SK-N-SH treated with all-trans-retinoic acid at 6 μM for 48 hours (cell line): ENCODE results near the gene LRP2.

ENCODE experiments used
- ATAC-seq: fragments of 200-7000 bp; cut with Tn5 transposase; 3 replicates; pipeline ENCODE4 v1.9.1; 2020; ENCODE audit warnings: mild to moderate bottlenecking, moderate library complexity
- ARNTL ChIP-seq: fragments of 450-650 bp; formaldehyde crosslinking; IDR thresholded peaks from 2 replicates; pipeline ENCODE4 v1.5.0; 2020; ENCODE audit warnings: low read depth, mild to moderate bottlenecking, moderate library complexity, borderline replicate concordance
- BACH2 ChIP-seq: fragments of 250-450 bp; sonication (Bioruptor Pico); IDR thresholded peaks from 2 replicates; pipeline ENCODE4 v1.9.0; 2021; ENCODE audit warnings: mild to moderate bottlenecking, borderline replicate concordance
- CSDC2 ChIP-seq: fragments of 250-450 bp; sonication (Bioruptor Pico); IDR thresholded peaks from 2 replicates; pipeline ENCODE4 v1.5.0; 2020; ENCODE audit warnings: mild to moderate bottlenecking, moderate library complexity
- ESRRG ChIP-seq: fragments of 250-450 bp; sonication (Bioruptor Pico); IDR thresholded peaks from 2 replicates; pipeline ENCODE4 v1.6.1; 2021; ENCODE audit warnings: mild to moderate bottlenecking
- GLIS3 ChIP-seq: fragments of 250-450 bp; sonication (Bioruptor Pico); IDR thresholded peaks from 2 replicates; pipeline ENCODE4 v1.5.0; 2020; ENCODE audit warnings: mild to moderate bottlenecking, moderate library complexity
- ISL1 ChIP-seq: fragments of 250-450 bp; sonication (Bioruptor Pico); IDR thresholded peaks from 2 replicates; pipeline ENCODE4 v2.1.2; 2022; ENCODE audit warnings: mild to moderate bottlenecking, moderate library complexity
- OSR1 ChIP-seq: fragments of 250-450 bp; sonication (Bioruptor Pico); IDR thresholded peaks from 2 replicates; pipeline ENCODE4 v1.8.0; 2022; ENCODE audit warnings: moderate library complexity, mild to moderate bottlenecking, inconsistent platforms
- PPARA ChIP-seq: fragments of 250-450 bp; sonication (Bioruptor Pico); IDR thresholded peaks from 2 replicates; pipeline ENCODE4 v1.5.0; 2020; ENCODE audit warnings: mild to moderate bottlenecking, borderline replicate concordance
- RARB ChIP-seq: fragments of 250-450 bp; sonication (Bioruptor Pico); IDR thresholded peaks from 2 replicates; pipeline ENCODE4 v1.8.0; 2021; ENCODE audit warnings: mild to moderate bottlenecking, moderate library complexity
- SNAI2 ChIP-seq: fragments of 250-450 bp; sonication (Bioruptor Pico); IDR thresholded peaks from 2 replicates; pipeline ENCODE4 v1.5.0; 2020; ENCODE audit warnings: mild to moderate bottlenecking, moderate library complexity
- TCF4 ChIP-seq: fragments of 250-450 bp; sonication (Bioruptor Pico); IDR thresholded peaks from 2 replicates; pipeline ENCODE4 v1.8.0; 2021; ENCODE audit warnings: mild to moderate bottlenecking, moderate library complexity, borderline replicate concordance
- TOX ChIP-seq: fragments of 250-450 bp; sonication (Bioruptor Pico); IDR thresholded peaks from 2 replicates; pipeline ENCODE4 v1.8.0; 2021; ENCODE audit warnings: mild to moderate bottlenecking, moderate library complexity, borderline replicate concordance
- ZFP30 ChIP-seq: fragments of 450-650 bp; formaldehyde crosslinking; IDR thresholded peaks from 2 replicates; pipeline ENCODE4 v1.5.0; 2022; ENCODE audit warnings: mild to moderate bottlenecking, moderate library complexity
- ZNF565 ChIP-seq: fragments of 450-650 bp; formaldehyde crosslinking; conservative IDR thresholded peaks from 2 replicates; pipeline ENCODE4 v1.5.0; 2020; ENCODE audit warnings: low read depth, mild to moderate bottlenecking, moderate library complexity
- ZNF70 ChIP-seq: fragments of 450-650 bp; formaldehyde crosslinking; IDR thresholded peaks from 2 replicates; pipeline ENCODE4 v1.5.0; 2020; ENCODE audit warnings: mild to moderate bottlenecking, moderate library complexity
- ZNF8 ChIP-seq: fragments of 450-650 bp; formaldehyde crosslinking; IDR thresholded peaks from 2 replicates; pipeline ENCODE4 v1.5.0; 2020; ENCODE audit warnings: mild to moderate bottlenecking, moderate library complexity
- TF ChIP-seq, protein P1 (sequence below): fragments of 250-450 bp; sonication (Bioruptor Pico); IDR thresholded peaks from 2 replicates; pipeline ENCODE4 v1.8.0; 2020; ENCODE audit warnings: mild to moderate bottlenecking, moderate library complexity, borderline replicate concordance
- TF ChIP-seq, protein P2 (sequence below): fragments of 250-450 bp; sonication (Bioruptor Pico); IDR thresholded peaks from 2 replicates; pipeline ENCODE4 v1.5.1; 2021; ENCODE audit warnings: mild to moderate bottlenecking, moderate library complexity
- TF ChIP-seq, protein P3 (sequence below): fragments of 250-450 bp; sonication (Bioruptor Pico); IDR thresholded peaks from 2 replicates; pipeline ENCODE4 v1.5.1; 2020; ENCODE audit warnings: low read depth, mild to moderate bottlenecking, moderate library complexity
- TF ChIP-seq, protein P4 (sequence below): fragments of 250-450 bp; sonication (Bioruptor Pico); IDR thresholded peaks from 2 replicates; pipeline ENCODE4 v1.5.0; 2020; ENCODE audit warnings: mild to moderate bottlenecking, moderate library complexity
- TF ChIP-seq, protein P5 (sequence below): fragments of 250-450 bp; sonication (Bioruptor Pico); IDR thresholded peaks from 2 replicates; pipeline ENCODE4 v1.8.0; 2021; ENCODE audit warnings: low read depth, mild to moderate bottlenecking, moderate library complexity, borderline replicate concordance

LRP2 gene

DNA sequence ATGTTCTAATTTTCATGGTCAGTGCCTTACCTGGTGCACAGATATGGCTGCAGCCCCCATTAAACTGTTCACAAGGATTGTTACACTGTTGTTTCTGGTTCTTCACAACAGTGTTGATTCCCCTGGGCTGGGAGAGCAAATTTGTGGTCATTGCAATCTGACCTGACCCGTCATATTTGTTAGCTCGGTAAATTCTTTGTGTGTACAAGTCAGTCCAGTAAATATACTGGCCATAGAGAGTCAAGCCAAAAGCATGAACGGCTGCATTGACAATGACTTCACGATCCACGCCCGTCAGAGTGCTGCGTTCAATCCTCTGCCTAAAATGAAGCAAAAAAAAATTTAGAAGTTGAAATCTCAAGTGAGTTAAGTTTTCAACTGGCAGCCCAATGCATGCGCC is 158.4 kb downstream of the LRP2 start:
- TF ChIP-seq TOX (CRISPR knock-in tag) (no peak), ARNTL (no peak), CSDC2 (no peak), ESRRG (no peak), ZFP30 (CRISPR knock-in tag) (no peak), RARB (CRISPR knock-in tag) (no peak), GLIS3 (CRISPR knock-in tag) (no peak), BACH2 (CRISPR knock-in tag) (no peak), ZNF70 (CRISPR knock-in tag) (no peak), TCF4 (CRISPR knock-in tag) (no peak), ZNF565 (CRISPR knock-in tag) (no peak), ZNF8 (no peak), SNAI2 (no peak), PPARA (CRISPR knock-in tag) (no peak), ISL1 (no peak), OSR1 (no peak)
- TF ChIP-seq, protein P1, sequence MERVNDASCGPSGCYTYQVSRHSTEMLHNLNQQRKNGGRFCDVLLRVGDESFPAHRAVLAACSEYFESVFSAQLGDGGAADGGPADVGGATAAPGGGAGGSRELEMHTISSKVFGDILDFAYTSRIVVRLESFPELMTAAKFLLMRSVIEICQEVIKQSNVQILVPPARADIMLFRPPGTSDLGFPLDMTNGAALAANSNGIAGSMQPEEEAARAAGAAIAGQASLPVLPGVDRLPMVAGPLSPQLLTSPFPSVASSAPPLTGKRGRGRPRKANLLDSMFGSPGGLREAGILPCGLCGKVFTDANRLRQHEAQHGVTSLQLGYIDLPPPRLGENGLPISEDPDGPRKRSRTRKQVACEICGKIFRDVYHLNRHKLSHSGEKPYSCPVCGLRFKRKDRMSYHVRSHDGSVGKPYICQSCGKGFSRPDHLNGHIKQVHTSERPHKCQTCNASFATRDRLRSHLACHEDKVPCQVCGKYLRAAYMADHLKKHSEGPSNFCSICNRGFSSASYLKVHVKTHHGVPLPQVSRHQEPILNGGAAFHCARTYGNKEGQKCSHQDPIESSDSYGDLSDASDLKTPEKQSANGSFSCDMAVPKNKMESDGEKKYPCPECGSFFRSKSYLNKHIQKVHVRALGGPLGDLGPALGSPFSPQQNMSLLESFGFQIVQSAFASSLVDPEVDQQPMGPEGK (CRISPR knock-in tag), result no peak
- TF ChIP-seq, protein P2, sequence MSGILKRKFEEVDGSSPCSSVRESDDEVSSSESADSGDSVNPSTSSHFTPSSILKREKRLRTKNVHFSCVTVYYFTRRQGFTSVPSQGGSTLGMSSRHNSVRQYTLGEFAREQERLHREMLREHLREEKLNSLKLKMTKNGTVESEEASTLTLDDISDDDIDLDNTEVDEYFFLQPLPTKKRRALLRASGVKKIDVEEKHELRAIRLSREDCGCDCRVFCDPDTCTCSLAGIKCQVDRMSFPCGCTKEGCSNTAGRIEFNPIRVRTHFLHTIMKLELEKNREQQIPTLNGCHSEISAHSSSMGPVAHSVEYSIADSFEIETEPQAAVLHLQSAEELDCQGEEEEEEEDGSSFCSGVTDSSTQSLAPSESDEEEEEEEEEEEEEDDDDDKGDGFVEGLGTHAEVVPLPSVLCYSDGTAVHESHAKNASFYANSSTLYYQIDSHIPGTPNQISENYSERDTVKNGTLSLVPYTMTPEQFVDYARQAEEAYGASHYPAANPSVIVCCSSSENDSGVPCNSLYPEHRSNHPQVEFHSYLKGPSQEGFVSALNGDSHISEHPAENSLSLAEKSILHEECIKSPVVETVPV (CRISPR knock-in tag), result no peak
- TF ChIP-seq, protein P3, sequence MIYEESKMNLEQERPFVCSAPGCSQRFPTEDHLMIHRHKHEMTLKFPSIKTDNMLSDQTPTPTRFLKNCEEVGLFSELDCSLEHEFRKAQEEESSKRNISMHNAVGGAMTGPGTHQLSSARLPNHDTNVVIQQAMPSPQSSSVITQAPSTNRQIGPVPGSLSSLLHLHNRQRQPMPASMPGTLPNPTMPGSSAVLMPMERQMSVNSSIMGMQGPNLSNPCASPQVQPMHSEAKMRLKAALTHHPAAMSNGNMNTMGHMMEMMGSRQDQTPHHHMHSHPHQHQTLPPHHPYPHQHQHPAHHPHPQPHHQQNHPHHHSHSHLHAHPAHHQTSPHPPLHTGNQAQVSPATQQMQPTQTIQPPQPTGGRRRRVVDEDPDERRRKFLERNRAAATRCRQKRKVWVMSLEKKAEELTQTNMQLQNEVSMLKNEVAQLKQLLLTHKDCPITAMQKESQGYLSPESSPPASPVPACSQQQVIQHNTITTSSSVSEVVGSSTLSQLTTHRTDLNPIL (CRISPR knock-in tag), result no peak
- TF ChIP-seq, protein P4, sequence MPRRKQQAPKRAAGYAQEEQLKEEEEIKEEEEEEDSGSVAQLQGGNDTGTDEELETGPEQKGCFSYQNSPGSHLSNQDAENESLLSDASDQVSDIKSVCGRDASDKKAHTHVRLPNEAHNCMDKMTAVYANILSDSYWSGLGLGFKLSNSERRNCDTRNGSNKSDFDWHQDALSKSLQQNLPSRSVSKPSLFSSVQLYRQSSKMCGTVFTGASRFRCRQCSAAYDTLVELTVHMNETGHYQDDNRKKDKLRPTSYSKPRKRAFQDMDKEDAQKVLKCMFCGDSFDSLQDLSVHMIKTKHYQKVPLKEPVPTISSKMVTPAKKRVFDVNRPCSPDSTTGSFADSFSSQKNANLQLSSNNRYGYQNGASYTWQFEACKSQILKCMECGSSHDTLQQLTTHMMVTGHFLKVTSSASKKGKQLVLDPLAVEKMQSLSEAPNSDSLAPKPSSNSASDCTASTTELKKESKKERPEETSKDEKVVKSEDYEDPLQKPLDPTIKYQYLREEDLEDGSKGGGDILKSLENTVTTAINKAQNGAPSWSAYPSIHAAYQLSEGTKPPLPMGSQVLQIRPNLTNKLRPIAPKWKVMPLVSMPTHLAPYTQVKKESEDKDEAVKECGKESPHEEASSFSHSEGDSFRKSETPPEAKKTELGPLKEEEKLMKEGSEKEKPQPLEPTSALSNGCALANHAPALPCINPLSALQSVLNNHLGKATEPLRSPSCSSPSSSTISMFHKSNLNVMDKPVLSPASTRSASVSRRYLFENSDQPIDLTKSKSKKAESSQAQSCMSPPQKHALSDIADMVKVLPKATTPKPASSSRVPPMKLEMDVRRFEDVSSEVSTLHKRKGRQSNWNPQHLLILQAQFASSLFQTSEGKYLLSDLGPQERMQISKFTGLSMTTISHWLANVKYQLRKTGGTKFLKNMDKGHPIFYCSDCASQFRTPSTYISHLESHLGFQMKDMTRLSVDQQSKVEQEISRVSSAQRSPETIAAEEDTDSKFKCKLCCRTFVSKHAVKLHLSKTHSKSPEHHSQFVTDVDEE (CRISPR knock-in tag), result no peak
- TF ChIP-seq, all 23 proteins: peak for 0
- ATAC-seq, result no peak

DNA sequence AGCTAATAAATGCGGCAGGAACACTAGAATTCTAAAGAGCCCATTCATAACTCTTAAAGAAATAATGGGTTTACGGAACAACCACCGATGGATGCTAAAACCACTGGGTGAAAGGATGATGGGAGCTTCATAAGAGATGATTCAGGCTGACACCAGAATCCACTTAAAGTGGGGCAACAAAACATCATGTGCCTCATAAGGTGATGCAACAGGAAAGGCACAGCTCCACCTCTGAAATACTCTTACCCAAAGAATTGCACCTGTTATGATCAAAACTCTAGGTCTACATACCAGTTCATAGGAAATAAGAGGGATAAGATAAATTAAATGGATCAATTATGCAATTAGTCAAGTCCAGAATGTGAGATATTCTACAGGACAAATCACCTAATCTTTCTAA is 161.6 kb downstream of the LRP2 start:
- TF ChIP-seq ZNF8, result no peak
- no peak for TF ChIP-seq BACH2 (CRISPR knock-in tag)
- TF ChIP-seq, protein P5, sequence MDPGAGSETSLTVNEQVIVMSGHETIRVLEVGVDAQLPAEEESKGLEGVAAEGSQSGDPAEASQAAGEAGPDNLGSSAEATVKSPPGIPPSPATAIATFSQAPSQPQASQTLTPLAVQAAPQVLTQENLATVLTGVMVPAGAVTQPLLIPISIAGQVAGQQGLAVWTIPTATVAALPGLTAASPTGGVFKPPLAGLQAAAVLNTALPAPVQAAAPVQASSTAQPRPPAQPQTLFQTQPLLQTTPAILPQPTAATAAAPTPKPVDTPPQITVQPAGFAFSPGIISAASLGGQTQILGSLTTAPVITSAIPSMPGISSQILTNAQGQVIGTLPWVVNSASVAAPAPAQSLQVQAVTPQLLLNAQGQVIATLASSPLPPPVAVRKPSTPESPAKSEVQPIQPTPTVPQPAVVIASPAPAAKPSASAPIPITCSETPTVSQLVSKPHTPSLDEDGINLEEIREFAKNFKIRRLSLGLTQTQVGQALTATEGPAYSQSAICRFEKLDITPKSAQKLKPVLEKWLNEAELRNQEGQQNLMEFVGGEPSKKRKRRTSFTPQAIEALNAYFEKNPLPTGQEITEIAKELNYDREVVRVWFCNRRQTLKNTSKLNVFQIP (CRISPR knock-in tag), result no peak
- no peak for TF ChIP-seq TCF4 (CRISPR knock-in tag)
- TF ChIP-seq RARB (CRISPR knock-in tag), result no peak
- no peak for TF ChIP-seq OSR1
- TF ChIP-seq ZNF70 (CRISPR knock-in tag), result no peak
- TF ChIP-seq ARNTL, result no peak
- TF ChIP-seq, protein P4 (CRISPR knock-in tag), result no peak
- TF ChIP-seq ISL1, result no peak
- TF ChIP-seq ZFP30 (CRISPR knock-in tag), result no peak
- TF ChIP-seq, protein P1 (CRISPR knock-in tag), result no peak
- TF ChIP-seq GLIS3 (CRISPR knock-in tag), result no peak
- TF ChIP-seq, protein P2 (CRISPR knock-in tag), result no peak
- TF ChIP-seq TOX (CRISPR knock-in tag), result no peak
- no peak for ATAC-seq
